Measurements from ENCODE around the gene FHIT. TPM values are rescaled to one million over a fixed set of nuclear protein-coding genes. Genes with fewer than 3 reads are reported as not detected.

FHIT gene
- total and polyA plus RNA-seq, 2 experiments from 2014 or later: 9.7 to 16.2 TPM

DNA sequence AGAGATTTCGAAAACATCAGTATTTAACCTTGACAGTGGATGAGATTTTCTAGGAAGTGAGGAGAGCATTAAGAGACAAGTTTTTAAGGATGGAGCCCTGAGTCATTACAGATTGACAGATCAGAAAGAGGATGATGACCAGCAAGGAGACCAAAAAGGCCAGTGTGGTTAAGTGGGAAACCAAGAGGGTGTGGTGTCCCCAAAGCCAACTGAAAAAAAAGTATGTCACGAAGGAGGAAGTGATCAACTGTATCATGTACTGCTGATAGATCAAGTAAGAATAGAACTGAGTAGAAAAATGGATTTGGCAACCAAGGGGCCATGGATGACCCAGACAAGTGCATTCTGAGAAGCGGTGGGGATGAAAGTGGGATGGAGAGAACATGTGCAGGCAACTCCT is 491.8 kb downstream of the FHIT start:
- no peak overlapping the region for H3K27ac ChIP-seq
- no peaks in the 10 kb centered on the region for H3K9me2 ChIP-seq (replicated peaks; ENCODE audit: insufficient read depth)
- WGBS (ENCODE audit: low lambda C conversion rate, missing lambda C conversion rate): 94% methylated on average over 3 of the region's 3 CpGs
- no peaks in the 10 kb centered on the region for H3K4me1 ChIP-seq (ENCODE audit: insufficient read depth)
- no peak for DNase-seq (ENCODE audit: low spot score)
- no peak overlapping the region for H3K4me3 ChIP-seq
- no peaks in the 10 kb centered on the region for H3K79me2 ChIP-seq
- no peaks in the 10 kb centered on the region for H3K36me3 ChIP-seq (replicated peaks; ENCODE audit: insufficient read depth, low read depth)
- no peak overlapping the region for H2AFZ ChIP-seq
- no peaks in the 10 kb centered on the region for H4K20me1 ChIP-seq (ENCODE audit: insufficient read depth, poor library complexity, severe bottlenecking)
- no peak overlapping the region for H3K4me2 ChIP-seq
- H3K27me3 ChIP-seq: no peaks in the 10 kb centered on the region
- H3K9me3 ChIP-seq (ENCODE audit: low read depth): no peaks in the 10 kb centered on the region
- TF ChIP-seq EZH2phosphoT487 (IDR thresholded peaks at IDR 0.05; ENCODE audit: low read depth, severe bottlenecking, unreplicated experiment) (no peak), EZH2 (IDR thresholded peaks at IDR 0.05; ENCODE audit: borderline replicate concordance) (no peak)
- TF ChIP-seq, protein P1, sequence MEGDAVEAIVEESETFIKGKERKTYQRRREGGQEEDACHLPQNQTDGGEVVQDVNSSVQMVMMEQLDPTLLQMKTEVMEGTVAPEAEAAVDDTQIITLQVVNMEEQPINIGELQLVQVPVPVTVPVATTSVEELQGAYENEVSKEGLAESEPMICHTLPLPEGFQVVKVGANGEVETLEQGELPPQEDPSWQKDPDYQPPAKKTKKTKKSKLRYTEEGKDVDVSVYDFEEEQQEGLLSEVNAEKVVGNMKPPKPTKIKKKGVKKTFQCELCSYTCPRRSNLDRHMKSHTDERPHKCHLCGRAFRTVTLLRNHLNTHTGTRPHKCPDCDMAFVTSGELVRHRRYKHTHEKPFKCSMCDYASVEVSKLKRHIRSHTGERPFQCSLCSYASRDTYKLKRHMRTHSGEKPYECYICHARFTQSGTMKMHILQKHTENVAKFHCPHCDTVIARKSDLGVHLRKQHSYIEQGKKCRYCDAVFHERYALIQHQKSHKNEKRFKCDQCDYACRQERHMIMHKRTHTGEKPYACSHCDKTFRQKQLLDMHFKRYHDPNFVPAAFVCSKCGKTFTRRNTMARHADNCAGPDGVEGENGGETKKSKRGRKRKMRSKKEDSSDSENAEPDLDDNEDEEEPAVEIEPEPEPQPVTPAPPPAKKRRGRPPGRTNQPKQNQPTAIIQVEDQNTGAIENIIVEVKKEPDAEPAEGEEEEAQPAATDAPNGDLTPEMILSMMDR (IDR thresholded peaks at IDR 0.05; ENCODE audit: poor library complexity): no peak

DNA sequence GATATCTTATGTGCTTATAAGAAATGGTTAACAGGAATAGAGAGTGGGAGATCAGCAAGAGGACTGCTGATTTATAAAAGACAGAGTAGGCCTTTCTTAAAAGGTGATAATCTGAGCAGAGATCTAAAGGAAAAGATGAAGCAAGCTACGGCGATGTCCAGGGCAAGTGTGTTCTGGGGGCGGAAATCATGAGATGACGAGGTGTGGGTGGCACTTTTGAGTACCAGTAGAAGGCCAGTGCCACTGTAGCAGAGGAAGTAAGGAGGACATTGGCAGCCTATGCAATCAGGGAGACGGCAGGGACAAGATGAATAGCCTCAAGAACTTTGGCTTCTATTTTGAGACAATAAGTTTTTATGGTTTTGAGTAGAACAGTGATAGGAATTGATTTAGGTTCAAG is 492.4 kb downstream of the FHIT start:
- Histone ChIP-seq H3K36me3 (replicated peaks; ENCODE audit: insufficient read depth, low read depth) (no peaks in the 10 kb centered on the region), H3K4me3 (no peak overlapping the region), H3K9me3 (ENCODE audit: low read depth) (no peaks in the 10 kb centered on the region), H4K20me1 (ENCODE audit: insufficient read depth, poor library complexity, severe bottlenecking) (no peaks in the 10 kb centered on the region), H3K4me1 (ENCODE audit: insufficient read depth) (no peaks in the 10 kb centered on the region), H3K79me2 (no peaks in the 10 kb centered on the region), H3K27me3 (no peaks in the 10 kb centered on the region), H3K27ac (no peak overlapping the region), H3K9me2 (replicated peaks; ENCODE audit: insufficient read depth) (no peaks in the 10 kb centered on the region), H2AFZ (no peak overlapping the region), H3K4me2 (no peak overlapping the region)
- TF ChIP-seq EZH2phosphoT487 (IDR thresholded peaks at IDR 0.05; ENCODE audit: low read depth, severe bottlenecking, unreplicated experiment) (no peak), EZH2 (IDR thresholded peaks at IDR 0.05; ENCODE audit: borderline replicate concordance) (no peak)
- TF ChIP-seq, protein P1 (IDR thresholded peaks at IDR 0.05; ENCODE audit: poor library complexity): no peak
- DNase-seq (ENCODE audit: low spot score): no peak
- WGBS (ENCODE audit: low lambda C conversion rate, missing lambda C conversion rate): 94% methylated on average over 5 of the region's 5 CpGs

DNA sequence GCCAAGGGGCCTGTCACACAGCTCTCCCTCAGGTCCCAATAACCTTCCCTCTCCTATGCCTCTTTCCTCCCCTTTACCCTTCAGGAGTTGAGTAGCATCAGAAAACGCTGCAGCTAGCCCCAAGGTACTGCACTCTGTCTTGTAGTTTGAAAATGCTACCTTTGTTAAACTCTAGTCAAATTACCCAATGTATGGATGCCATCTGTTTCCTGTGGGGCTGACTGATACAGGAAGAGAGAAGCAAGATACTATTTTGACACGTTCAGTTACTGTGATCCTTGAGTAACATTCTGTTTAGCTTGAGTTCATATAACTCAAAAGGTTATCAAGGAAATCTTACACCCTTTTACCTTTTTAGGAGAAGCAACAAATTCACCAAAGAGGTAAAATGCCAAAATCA is 493.1 kb downstream of the FHIT start:
- Histone ChIP-seq H3K36me3 (replicated peaks; ENCODE audit: insufficient read depth, low read depth) (no peaks in the 10 kb centered on the region), H3K27ac (no peak overlapping the region), H3K79me2 (no peaks in the 10 kb centered on the region), H3K4me3 (no peak overlapping the region), H3K27me3 (no peaks in the 10 kb centered on the region), H3K4me2 (no peak overlapping the region), H3K9me3 (ENCODE audit: low read depth) (no peaks in the 10 kb centered on the region), H3K9me2 (replicated peaks; ENCODE audit: insufficient read depth) (no peaks in the 10 kb centered on the region), H4K20me1 (ENCODE audit: insufficient read depth, poor library complexity, severe bottlenecking) (no peaks in the 10 kb centered on the region), H3K4me1 (ENCODE audit: insufficient read depth) (no peaks in the 10 kb centered on the region), H2AFZ (no peak overlapping the region)
- no peak for TF ChIP-seq EZH2 (IDR thresholded peaks at IDR 0.05; ENCODE audit: borderline replicate concordance)
- TF ChIP-seq, protein P1 (IDR thresholded peaks at IDR 0.05; ENCODE audit: poor library complexity): no peak
- no peak for TF ChIP-seq EZH2phosphoT487 (IDR thresholded peaks at IDR 0.05; ENCODE audit: low read depth, severe bottlenecking, unreplicated experiment)
- WGBS (ENCODE audit: low lambda C conversion rate, missing lambda C conversion rate): 95% methylated on average over 2 of the region's 2 CpGs
- no peak for DNase-seq (ENCODE audit: low spot score)

DNA sequence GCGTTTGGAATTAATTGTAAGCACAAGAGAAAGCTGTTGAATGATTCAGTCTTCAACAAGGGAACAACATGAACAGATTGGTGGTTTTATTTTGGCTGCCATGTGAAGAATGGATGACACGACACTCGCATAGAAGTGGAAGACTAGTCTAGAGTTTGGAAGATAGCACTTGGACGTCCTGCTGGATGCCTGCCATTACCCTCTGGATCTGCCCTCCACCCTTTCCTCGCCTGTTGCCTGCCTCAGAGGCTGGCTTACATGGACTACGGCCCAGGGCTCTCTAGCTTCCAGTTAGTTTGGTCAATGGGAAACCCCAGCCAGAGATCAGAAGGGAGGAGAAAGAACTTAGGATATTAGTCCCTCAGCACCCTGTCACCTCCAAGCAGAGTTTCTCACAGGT is 493.5 kb downstream of the FHIT start:
- WGBS (ENCODE audit: low lambda C conversion rate, missing lambda C conversion rate): 93% methylated on average over 6 of the region's 6 CpGs
- no peaks in the 10 kb centered on the region for H3K36me3 ChIP-seq (replicated peaks; ENCODE audit: insufficient read depth, low read depth)
- H2AFZ ChIP-seq: no peak overlapping the region
- DNase-seq (ENCODE audit: low spot score): no peak
- H3K4me2 ChIP-seq: no peak overlapping the region
- TF ChIP-seq, protein P1 (IDR thresholded peaks at IDR 0.05; ENCODE audit: poor library complexity): no peak
- TF ChIP-seq EZH2phosphoT487 (IDR thresholded peaks at IDR 0.05; ENCODE audit: low read depth, severe bottlenecking, unreplicated experiment) (no peak), EZH2 (IDR thresholded peaks at IDR 0.05; ENCODE audit: borderline replicate concordance) (no peak)
- H4K20me1 ChIP-seq (ENCODE audit: insufficient read depth, poor library complexity, severe bottlenecking): no peaks in the 10 kb centered on the region
- H3K9me2 ChIP-seq (replicated peaks; ENCODE audit: insufficient read depth): no peaks in the 10 kb centered on the region
- no peak overlapping the region for H3K27ac ChIP-seq
- H3K4me1 ChIP-seq (ENCODE audit: insufficient read depth): no peaks in the 10 kb centered on the region
- H3K27me3 ChIP-seq: no peaks in the 10 kb centered on the region
- H3K79me2 ChIP-seq: no peaks in the 10 kb centered on the region
- H3K4me3 ChIP-seq: no peak overlapping the region
- H3K9me3 ChIP-seq (ENCODE audit: low read depth): no peaks in the 10 kb centered on the region

Measured in hepatocyte (in vitro differentiated cells).